Activated T-helper 2 cell treated with anti-CD3 and anti-CD28 coated beads, Interferon-gamma antibody, Interleukin-2, Interleukin-4, amounts not matched to agents 10 μg/mL and 5 μg/mL and 100 μg/mL, durations not matched to agents 14 hours and 24 hours and 36 hours (primary cell): ENCODE measurements around the gene AKR1C3. TPM values are rescaled to one million over a fixed set of nuclear protein-coding genes. Genes with fewer than 3 reads are reported as not detected.
A peak's percentile ranks its signal among the peaks of the same experiment; 100 is the strongest.
"Not testable (repeated sequence)": the region's sequence is repeated elsewhere in the genome, so short reads cannot be mapped to it uniquely, and the experiment has no call there.

Experiments used
- DNase-seq: peaks from one replicate; pipeline ENCODE4 v3.0.0; 2021; ENCODE audit warnings: low spot score
- H3K27ac Mint-ChIP-seq: one replicate; pipeline ENCODE4 v1.8.0; 2021; ENCODE audit warnings: mixed read lengths
- H3K27me3 Mint-ChIP-seq: one replicate; pipeline ENCODE4 v1.8.0; 2021; ENCODE audit warnings: low read depth, mixed read lengths
- H3K36me3 Mint-ChIP-seq: one replicate; pipeline ENCODE4 v1.8.0; 2021; ENCODE audit warnings: low read depth, mixed read lengths
- H3K4me1 Mint-ChIP-seq: one replicate; pipeline ENCODE4 v1.8.0; 2021; ENCODE audit warnings: low read depth, mixed read lengths
- H3K4me3 Mint-ChIP-seq: one replicate; pipeline ENCODE4 v1.8.0; 2021; ENCODE audit warnings: low read depth, mild to moderate bottlenecking, moderate library complexity, mixed read lengths
- H3K9me3 Mint-ChIP-seq: one replicate; pipeline ENCODE4 v1.8.0; 2021; ENCODE audit warnings: mixed read lengths
- intact Hi-C: fragments of 100-400 bp; cut with micrococcal nuclease; formaldehyde crosslinking; loops from one replicate; pipeline ENCODE4 v1.15.1; 2023
- total RNA-seq: library from RNA; stranded (reverse); gene quantifications from 2 replicates; pipeline ENCODE4 v1.2.3, GENCODE V29; 2022

Gene AKR1C3
- total RNA-seq, result 0.34 and 0.53 TPM in 2 replicates

DNA sequence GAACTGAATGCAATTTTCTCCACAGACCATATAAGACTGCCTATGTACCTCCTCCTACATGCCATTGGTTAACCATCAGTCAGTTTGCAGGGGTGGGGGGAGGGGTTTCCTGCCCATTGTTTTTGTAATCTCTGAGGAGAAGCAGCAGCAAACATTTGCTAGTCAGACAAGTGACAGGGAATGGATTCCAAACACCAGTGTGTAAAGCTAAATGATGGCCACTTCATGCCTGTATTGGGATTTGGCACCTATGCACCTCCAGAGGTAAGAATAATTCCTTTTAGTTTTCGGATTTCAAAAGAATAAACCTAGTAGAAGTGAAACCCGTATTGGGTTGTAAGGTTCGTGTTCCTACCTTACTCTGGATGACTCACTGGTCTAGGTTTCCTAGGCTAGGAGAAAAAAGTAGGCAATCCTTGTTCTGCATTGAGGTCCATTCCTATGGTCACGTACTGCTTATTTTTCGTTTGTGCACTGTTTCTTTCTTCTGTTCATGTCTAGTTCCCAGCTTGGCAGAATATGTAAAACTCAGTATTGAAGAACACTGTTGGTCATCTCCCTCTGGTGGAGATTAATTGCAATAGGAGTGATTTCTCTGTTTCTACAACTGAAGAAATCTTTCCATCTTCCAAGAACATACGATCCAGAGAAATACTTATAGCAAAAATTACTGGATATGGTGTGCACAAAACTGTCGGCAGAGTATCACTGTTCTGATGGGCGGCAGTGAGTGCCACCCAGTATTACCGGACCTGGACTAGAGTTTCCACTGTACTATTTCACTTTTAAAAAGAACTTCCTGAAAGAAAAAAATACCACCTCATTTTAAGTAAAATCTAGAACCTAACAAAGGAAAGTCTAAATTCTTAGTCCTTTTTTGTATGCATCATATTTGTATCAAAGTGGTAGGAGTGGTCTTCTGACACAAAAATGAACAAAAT, at the start of gene AKR1C3:
Gene AKR1C3, plus strand, starts transcription at position 150 of the 941 bp plus-strand sequence. Its CDS starts 31 bp downstream, at position 181.
- Mint-ChIP-seq H3K27ac (no peak within 1 kb of the TSS), H3K36me3 (no peaks in the 10 kb centered on the region), H3K4me3 (peak within 1 kb of the TSS; percentile 50), H3K9me3 (peaks cover 3% of the 10 kb centered on the region), H3K4me1 (peaks cover 7% of the 10 kb centered on the region), H3K27me3 (peaks cover 3% of the 10 kb centered on the region)
- intact Hi-C loops, result loop anchor here (2.0 kb wide), 2 partner anchors 188 to 246 kb away; no protein-coding TSS in a partner anchor
- DNase-seq, result no peak

- no peak for DNase-seq
- H3K4me3 Mint-ChIP-seq, result no peak overlapping the region
- no peaks in the 10 kb centered on the region for H3K36me3 Mint-ChIP-seq
- H3K9me3 Mint-ChIP-seq, result no peaks in the 10 kb centered on the region
- intact Hi-C loops, result no loop called here
- H3K4me1 Mint-ChIP-seq, result peaks cover 4% of the 10 kb centered on the region
- H3K27ac Mint-ChIP-seq, result no peak overlapping the region
- no peaks in the 10 kb centered on the region for H3K27me3 Mint-ChIP-seq
These were observed 49.1 kb upstream of the AKR1C3 start for GRCh38 chr10:5045095-5045494.

- H3K9me3 Mint-ChIP-seq, result no peaks in the 10 kb centered on the region
- H3K36me3 Mint-ChIP-seq, result no peaks in the 10 kb centered on the region
- H3K27ac Mint-ChIP-seq, result no peak overlapping the region
- H3K27me3 Mint-ChIP-seq, result no peaks in the 10 kb centered on the region
- peaks cover 1% of the 10 kb centered on the region for H3K4me1 Mint-ChIP-seq
- H3K4me3 Mint-ChIP-seq, result no peak overlapping the region
- DNase-seq, result no peak
- intact Hi-C loops, result no loop called here
These were observed 47.8 kb upstream of the AKR1C3 start for GRCh38 chr10:5046410-5046809.

- H3K27ac Mint-ChIP-seq, H3K27me3 Mint-ChIP-seq, H3K4me1 Mint-ChIP-seq, DNase-seq, H3K9me3 Mint-ChIP-seq, intact Hi-C loops, H3K4me3 Mint-ChIP-seq, H3K36me3 Mint-ChIP-seq: not testable (repeated sequence)
These were observed 47.2 kb upstream of the AKR1C3 start for GRCh38 chr10:5047055-5047454.

DNA sequence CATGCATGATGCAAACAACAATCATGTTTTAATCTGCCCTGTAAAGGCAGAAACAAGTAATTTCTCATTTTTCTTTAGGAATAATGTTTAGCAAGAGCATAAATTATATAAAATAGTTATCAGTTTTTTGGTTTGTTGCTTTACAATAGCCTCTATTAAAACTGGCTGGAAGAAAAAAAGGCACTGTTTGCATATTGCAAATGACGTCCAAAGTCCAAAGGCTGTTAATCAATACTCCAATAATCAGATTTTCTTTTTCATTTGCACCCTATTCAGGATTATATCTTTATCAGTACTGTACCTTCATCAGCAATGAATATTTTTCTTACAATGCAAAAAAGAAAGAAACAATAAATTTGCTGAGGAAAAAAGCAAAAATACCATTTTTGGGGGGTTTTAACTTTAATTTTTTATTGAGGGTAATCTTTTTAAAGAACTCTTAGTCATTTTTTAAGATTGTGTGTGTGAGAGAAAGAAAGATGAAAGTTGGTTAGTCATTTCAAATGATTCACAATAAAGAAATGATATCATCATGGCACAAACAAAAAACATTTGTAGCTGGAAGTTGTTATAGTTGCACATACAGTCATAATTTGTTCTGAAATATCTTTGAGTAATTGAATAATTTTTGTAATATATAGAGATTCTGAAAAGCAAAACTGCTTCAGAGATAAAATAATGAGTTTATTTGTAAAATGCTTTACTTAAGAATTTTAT, 46.1 kb upstream of the AKR1C3 start:
- Mint-ChIP-seq H3K27ac (no peak overlapping the region), H3K36me3 (no peaks in the 10 kb centered on the region), H3K9me3 (no peaks in the 10 kb centered on the region), H3K4me3 (no peak overlapping the region), H3K27me3 (no peaks in the 10 kb centered on the region), H3K4me1 (no peaks in the 10 kb centered on the region)
- no peak for DNase-seq
- intact Hi-C loops, result no loop called here

- H3K4me3 Mint-ChIP-seq, intact Hi-C loops, H3K36me3 Mint-ChIP-seq, H3K4me1 Mint-ChIP-seq, DNase-seq, H3K27me3 Mint-ChIP-seq, H3K27ac Mint-ChIP-seq, H3K9me3 Mint-ChIP-seq: not testable (repeated sequence)
These were observed 41.2 kb upstream of the AKR1C3 start for GRCh38 chr10:5052951-5053500.

DNA sequence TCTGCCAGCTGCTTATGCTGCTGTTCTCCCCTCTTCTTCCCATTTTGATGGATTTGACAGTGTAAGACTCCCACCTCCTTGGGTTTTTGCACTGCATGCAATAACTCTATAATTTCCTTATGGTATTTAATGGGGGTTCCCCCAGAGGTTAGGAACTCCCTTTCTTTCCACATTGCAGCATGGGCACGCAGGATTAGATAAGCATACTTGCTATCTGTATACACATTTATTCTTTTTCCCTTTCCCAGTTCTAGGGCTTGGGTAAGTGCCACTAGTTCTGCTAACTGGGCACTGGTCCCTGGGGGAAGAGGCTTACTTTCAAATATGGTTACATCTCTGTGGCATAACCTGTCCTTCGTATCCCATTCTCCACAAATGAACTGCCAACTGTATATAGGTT, 39.4 kb upstream of the AKR1C3 start:
- intact Hi-C loops, H3K4me3 Mint-ChIP-seq, H3K27me3 Mint-ChIP-seq, H3K36me3 Mint-ChIP-seq, DNase-seq, H3K4me1 Mint-ChIP-seq, H3K9me3 Mint-ChIP-seq, H3K27ac Mint-ChIP-seq: not testable (repeated sequence)

GRCh38 chr10:5059267-5059666, 34.9 kb upstream of the AKR1C3 start:
- H3K36me3 Mint-ChIP-seq, H3K27ac Mint-ChIP-seq, H3K9me3 Mint-ChIP-seq, H3K4me1 Mint-ChIP-seq, DNase-seq, H3K4me3 Mint-ChIP-seq, intact Hi-C loops, H3K27me3 Mint-ChIP-seq: not testable (repeated sequence)

- H3K4me3 Mint-ChIP-seq, H3K4me1 Mint-ChIP-seq, intact Hi-C loops, H3K36me3 Mint-ChIP-seq, DNase-seq, H3K27ac Mint-ChIP-seq, H3K27me3 Mint-ChIP-seq, H3K9me3 Mint-ChIP-seq: not testable (repeated sequence)
These were observed 33.4 kb upstream of the AKR1C3 start for GRCh38 chr10:5060791-5061190.

GRCh38 chr10:5064656-5065055, 29.6 kb upstream of the AKR1C3 start:
- Mint-ChIP-seq H3K9me3 (peaks cover under 1% of the 10 kb centered on the region), H3K36me3 (no peaks in the 10 kb centered on the region), H3K27ac (no peak overlapping the region), H3K27me3 (no peaks in the 10 kb centered on the region), H3K4me1 (no peaks in the 10 kb centered on the region), H3K4me3 (no peak overlapping the region)
- no peak for DNase-seq
- intact Hi-C loops, result no loop called here

DNA sequence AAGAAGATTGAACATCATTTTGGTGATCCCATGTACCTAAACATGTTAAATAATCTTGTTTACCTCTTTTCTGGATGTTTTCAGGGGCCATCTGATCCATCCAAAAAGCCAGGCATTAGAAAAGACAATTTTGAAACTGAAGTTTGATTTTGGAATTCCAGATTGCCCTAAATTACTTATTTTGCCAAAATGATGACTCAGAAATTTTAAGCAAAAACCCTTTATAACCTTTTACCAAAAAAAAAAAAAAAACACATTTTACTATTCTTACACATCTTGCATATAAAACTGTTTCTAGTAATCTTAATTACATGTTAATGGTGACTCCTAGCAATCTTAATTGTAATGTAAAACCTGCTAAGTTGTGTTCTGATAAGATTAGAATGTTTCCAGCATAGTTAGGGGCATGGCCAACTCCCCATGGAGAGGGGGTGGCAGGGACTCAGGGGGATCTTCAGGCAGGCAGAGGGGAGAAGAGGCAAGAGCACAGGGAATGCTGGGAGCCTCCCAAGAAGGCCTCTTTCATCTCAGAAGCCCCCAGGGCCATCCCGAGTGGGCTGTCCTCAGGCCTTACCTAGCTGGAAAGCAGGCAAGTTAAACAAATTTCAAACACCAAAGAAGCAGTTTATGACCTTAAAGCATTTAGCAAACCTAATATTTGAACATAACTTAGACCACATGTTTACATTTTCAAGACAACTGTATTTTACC, 25.8 kb upstream of the AKR1C3 start:
- Mint-ChIP-seq H3K27ac (no peak overlapping the region), H3K4me3 (no peak overlapping the region), H3K27me3 (no peaks in the 10 kb centered on the region), H3K36me3 (no peaks in the 10 kb centered on the region), H3K9me3 (peaks cover 10% of the 10 kb centered on the region), H3K4me1 (no peaks in the 10 kb centered on the region)
- intact Hi-C loops, result no loop called here
- no peak for DNase-seq

DNA sequence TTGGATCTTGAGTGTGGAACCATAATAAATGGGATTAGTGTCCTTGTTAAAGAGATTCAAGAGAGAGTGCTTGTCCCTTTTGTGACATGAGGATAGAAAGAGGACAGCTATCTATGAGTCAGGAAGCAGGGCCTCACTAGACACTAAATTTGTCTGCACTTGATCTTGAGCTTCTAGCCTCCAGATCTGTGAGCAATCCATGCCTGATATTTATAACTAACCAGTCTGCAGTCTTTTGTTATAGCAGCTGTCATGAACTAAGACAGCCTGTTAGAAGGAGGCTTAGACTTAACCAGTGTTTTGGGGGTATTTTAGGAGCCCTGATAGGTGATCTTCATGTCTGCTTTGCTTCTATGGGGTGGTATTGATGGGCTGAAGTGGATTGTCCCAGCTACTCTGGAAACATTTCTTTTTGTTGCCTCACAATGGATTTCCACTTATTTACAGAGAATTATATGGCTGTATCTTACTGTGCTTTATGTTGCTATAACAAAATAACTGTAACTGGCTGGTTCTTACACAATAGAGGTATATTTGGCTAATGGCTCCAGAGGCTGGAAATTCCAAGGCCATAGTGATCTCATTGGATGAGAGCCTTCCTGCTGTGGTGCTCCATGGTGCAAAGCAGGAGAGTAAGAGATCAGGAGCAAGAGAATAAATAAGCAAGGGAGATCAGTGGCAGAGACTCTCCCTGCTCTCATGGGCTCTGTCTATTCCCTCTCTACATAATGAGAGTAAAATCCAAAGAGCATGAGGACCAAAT, 23.4 kb upstream of the AKR1C3 start:
- no peak overlapping the region for H3K4me3 Mint-ChIP-seq
- no peaks in the 10 kb centered on the region for H3K27me3 Mint-ChIP-seq
- peaks cover 10% of the 10 kb centered on the region for H3K9me3 Mint-ChIP-seq
- H3K36me3 Mint-ChIP-seq, result no peaks in the 10 kb centered on the region
- no peaks in the 10 kb centered on the region for H3K4me1 Mint-ChIP-seq
- DNase-seq, result no peak
- intact Hi-C loops, result no loop called here
- no peak overlapping the region for H3K27ac Mint-ChIP-seq
